Tibial nerve (tissue), 4 donors: Measurements from ENCODE around the gene PRKAG3. TPM values are rescaled to one million over a fixed set of nuclear protein-coding genes. Genes with fewer than 3 reads are reported as not detected.
A peak's percentile ranks its signal among the peaks of the same experiment; 100 is the strongest.

ENCODE experiments used
- DNase-seq, 2 donors: peaks; one replicate each; pipeline ENCODE4 v3.0.0-alpha.2; 2019; ENCODE audit warnings: low spot score in 2 of 2
- H3K27ac ChIP-seq, 4 donors: fragments of 200-600 bp; sonication (generic) in 3 of 4; one replicate each; pipeline ENCODE4 v1.5.1; 2017 to 2019; ENCODE audit warnings: mild to moderate bottlenecking in 1 of 4
- H3K27me3 ChIP-seq, 2 donors: fragments of 200-600 bp; sonication (generic) in 1 of 2; one replicate each; pipeline versions ENCODE4 v1.5.1 to v1.6.0; 2017 to 2019
- H3K36me3 ChIP-seq, 3 donors: fragments of 200-600 bp; sonication (generic); one replicate each; pipeline ENCODE4 v1.5.1; 2018 to 2019
- H3K4me1 ChIP-seq, 4 donors: fragments of 200-600 bp; sonication (generic) in 3 of 4; one replicate each; pipeline ENCODE4 v1.5.1; 2017 to 2019
- H3K4me3 ChIP-seq, 4 donors: fragments of 200-600 bp; sonication (generic) in 3 of 4; one replicate each; pipeline ENCODE4 v1.5.1; 2017 to 2019; ENCODE audit warnings: mild to moderate bottlenecking in 1 of 4, moderate library complexity in 1 of 4
- H3K9me3 ChIP-seq, 4 donors: fragments of 200-600 bp; sonication (generic) in 3 of 4; one replicate each; pipeline ENCODE4 v1.5.1; 2017 to 2019
- CTCF ChIP-seq, 5 experiments: fragments of 200-600 bp in 3 of 5; fragments of 450-650 bp in 2 of 5; sonication (generic) in 3 of 5; IDR thresholded peaks; one replicate each; pipeline ENCODE4 v1.5.1; 2016 to 2019; ENCODE audit warnings: antibody characterized with exemption in 5 of 5, mild to moderate bottlenecking in 3 of 5, moderate library complexity in 2 of 5
- EP300 ChIP-seq, 2 donors: sonication (generic); formaldehyde crosslinking; IDR thresholded peaks; one replicate each; pipeline ENCODE4 v1.6.1; 2017; ENCODE audit warnings: antibody characterized with exemption in 2 of 2, mild to moderate bottlenecking in 1 of 2
- POLR2A ChIP-seq, 2 donors: fragments of 450-650 bp; IDR thresholded peaks; one replicate each; pipeline ENCODE4 v1.6.1; 2017; ENCODE audit warnings: antibody characterized with exemption in 2 of 2, mild to moderate bottlenecking in 2 of 2, moderate library complexity in 2 of 2
- WGBS, 2 donors: methylation state at CpG; one replicate each; pipeline ENCODE4 v1.1.5; 2018; 5-methylcytosine and 5-hydroxymethylcytosine counted together
- total RNA-seq, 4 donors: library from RNA; depleted of rRNA; stranded (reverse); fragments of >200 nt; gene quantifications; one replicate each; pipeline ENCODE4 v1.1.0, GENCODE V29; 2016

The PRKAG3 gene
- total RNA-seq, 4 donors from 2014 or later, result not detected

- WGBS, 2 donors, result 59 to 76% methylated on average over 2 of the region's 2 CpGs
- Histone ChIP-seq H3K4me1 (peaks cover 0 to 55% (median 22%) of the 10 kb centered on the region in 4 donors), H3K9me3 (no peaks in the 10 kb centered on the region), H3K27ac (no peak overlapping the region), H3K4me3 (no peak overlapping the region), H3K27me3 (peaks cover 0 to 71% of the 10 kb centered on the region in 2 donors), H3K36me3 (peaks cover 0 to 21% (median 0%) of the 10 kb centered on the region in 3 donors)
- TF ChIP-seq POLR2A (IDR thresholded peaks at IDR 0.05) (no peak), EP300 (IDR thresholded peaks at IDR 0.05) (no peak), CTCF (IDR thresholded peaks at IDR 0.05) (no peak)
- no peak for DNase-seq
Measured at GRCh38 chr2:218875692-218876246, 44.2 kb upstream of the PRKAG3 start.

- Histone ChIP-seq H3K9me3 (no peaks in the 10 kb centered on the region), H3K27ac (no peak overlapping the region), H3K4me3 (no peak overlapping the region), H3K27me3 (peaks cover 0 to 59% of the 10 kb centered on the region in 2 donors), H3K4me1 (peaks cover 0 to 46% (median 8%) of the 10 kb centered on the region in 4 donors), H3K36me3 (peaks cover 0 to 21% (median 0%) of the 10 kb centered on the region in 3 donors)
- WGBS, 2 donors, result 56% methylated on average over 75 to 76 of the region's 86 CpGs
- no peak for DNase-seq
- TF ChIP-seq CTCF (IDR thresholded peaks at IDR 0.05) (no peak), EP300 (IDR thresholded peaks at IDR 0.05) (no peak), POLR2A (IDR thresholded peaks at IDR 0.05) (no peak)
Measured at GRCh38 chr2:218873359-218874194, 42.0 kb upstream of the PRKAG3 start.

- Histone ChIP-seq H3K27me3 (peaks cover 0 to 52% of the 10 kb centered on the region in 2 donors), H3K36me3 (peaks cover 0 to 21% (median 0%) of the 10 kb centered on the region in 3 donors), H3K9me3 (no peaks in the 10 kb centered on the region), H3K4me3 (no peak overlapping the region), H3K27ac (no peak overlapping the region), H3K4me1 (peaks cover 0 to 47% (median 9%) of the 10 kb centered on the region in 4 donors)
- no peak for DNase-seq
- TF ChIP-seq CTCF (IDR thresholded peaks at IDR 0.05) (no peak), EP300 (IDR thresholded peaks at IDR 0.05) (no peak), POLR2A (IDR thresholded peaks at IDR 0.05) (no peak)
- WGBS, 2 donors, result 53 to 55% methylated on average over 22 of the region's 22 CpGs
Measured at GRCh38 chr2:218872645-218873358, 41.2 kb upstream of the PRKAG3 start.

GRCh38 chr2:218871345-218872302 is 40.0 kb upstream of the PRKAG3 start:
- Histone ChIP-seq H3K27me3 (peaks cover 0 to 46% of the 10 kb centered on the region in 2 donors), H3K4me3 (peak overlapping the region in 2 of 4 donors; percentile 23 to 35)

More at GRCh38 chr2:218871345-218872302, 40.0 kb upstream of the PRKAG3 start:
- H3K36me3 ChIP-seq, result peaks cover 0 to 21% (median 0%) of the 10 kb centered on the region in 3 donors
- no peaks in the 10 kb centered on the region for H3K9me3 ChIP-seq
- DNase-seq, result no peak
- no peak overlapping the region for H3K27ac ChIP-seq
- WGBS, 2 donors, result 41 to 43% methylated on average over 32 to 33 of the region's 60 CpGs
- no peak for TF ChIP-seq CTCF (IDR thresholded peaks at IDR 0.05)
- TF ChIP-seq POLR2A (IDR thresholded peaks at IDR 0.05), result no peak
- TF ChIP-seq EP300 (IDR thresholded peaks at IDR 0.05), result no peak
- H3K4me1 ChIP-seq, result peaks cover 0 to 47% (median 11%) of the 10 kb centered on the region in 4 donors
